Spleen (tissue), 11 donors: ENCODE results near the gene UTS2B. TPM values are rescaled to one million over a fixed set of nuclear protein-coding genes. Genes with fewer than 3 reads are reported as not detected.

Experiments used
- DNase-seq: peaks from one replicate; pipeline ENCODE4 v3.0.0-alpha.2; 2020
- H3K27ac ChIP-seq, 8 donors: fragments of 200-600 bp; sonication (generic) in 7 of 8; 1 replicate in 4 of 8; 2 replicates in 4 of 8; pipeline versions ENCODE4 v1.5.0 to v1.8.0; 2016 to 2021; ENCODE audit warnings: inconsistent platforms in 4 of 8, mild to moderate bottlenecking in 4 of 8, moderate library complexity in 1 of 8
- H3K27me3 ChIP-seq, 7 donors: fragments of 200-600 bp; sonication (generic) in 6 of 7; replicated peaks in 1 of 7; 1 replicate in 4 of 7; 2 replicates in 3 of 7; pipeline versions ENCODE4 v1.5.0 to v1.8.0; 2016 to 2021; ENCODE audit warnings: inconsistent platforms in 3 of 7, mild to moderate bottlenecking in 1 of 7
- H3K36me3 ChIP-seq, 6 donors: fragments of 200-600 bp; sonication (generic) in 5 of 6; 1 replicate in 4 of 6; 2 replicates in 2 of 6; pipeline versions ENCODE4 v1.5.0 to v1.8.0; 2016 to 2021; ENCODE audit warnings: inconsistent platforms in 2 of 6
- H3K4me1 ChIP-seq, 6 donors: fragments of 200-600 bp; sonication (generic) in 5 of 6; 1 replicate in 3 of 6; 2 replicates in 3 of 6; pipeline versions ENCODE4 v1.5.0 to v1.8.0; 2016 to 2021; ENCODE audit warnings: inconsistent platforms in 3 of 6
- H3K4me3 ChIP-seq, 8 donors: fragments of 200-600 bp; sonication (generic) in 7 of 8; 1 replicate in 4 of 8; 2 replicates in 4 of 8; pipeline versions ENCODE4 v1.5.0 to v1.8.0; 2016 to 2021; ENCODE audit warnings: inconsistent platforms in 4 of 8, mild to moderate bottlenecking in 4 of 8, moderate library complexity in 2 of 8
- H3K9me3 ChIP-seq, 8 donors: fragments of 200-600 bp; sonication (generic) in 7 of 8; 1 replicate in 4 of 8; 2 replicates in 4 of 8; pipeline versions ENCODE4 v1.5.0 to v1.8.0; 2016 to 2021; ENCODE audit warnings: inconsistent platforms in 4 of 8
- POLR2A ChIP-seq, 3 donors: fragments of 450-650 bp; IDR thresholded peaks; one replicate each; pipeline ENCODE4 v1.5.1; 2017; ENCODE audit warnings: antibody characterized with exemption in 3 of 3, mild to moderate bottlenecking in 1 of 3
- POLR2AphosphoS5 ChIP-seq, 3 donors: sonication (generic); formaldehyde crosslinking; IDR thresholded peaks; one replicate each; pipeline ENCODE4 v1.5.1; 2017; ENCODE audit warnings: antibody characterized with exemption in 3 of 3
- WGBS, 5 donors: extraction: QIAGEN DNeasy Blood & Tissue Kit in 3 of 5; methylation state at CpG; one replicate each; pipeline versions ENCODE4 v1.1.5 to v1.1.7; 2013 to 2018; 5-methylcytosine and 5-hydroxymethylcytosine counted together
- intact Hi-C: fragments of 100-400 bp; cut with DNase I; formaldehyde crosslinking; loops from one replicate; pipeline ENCODE4 v1.15.0; 2023; ENCODE audit warnings: low total_unique reads
- polyA plus RNA-seq, 3 donors: library from polyadenylated mRNA; stranded (reverse); fragments of 200-250 nt; gene quantifications; one replicate each; pipeline ENCODE4 v1.2.1, GENCODE V29; 2013
- total RNA-seq, 7 donors: library from RNA; depleted of rRNA in 3 of 7; stranded (reverse); fragments of >200 nt in 3 of 7; fragmentation: NEBNext Ultra II Directional in 4 of 7; extraction: Animal tissue kit (Norgen Biotek cat#: 25700) in 4 of 7; gene quantifications; one replicate each; pipeline versions ENCODE4 v1.1.0 to v1.2.1, GENCODE V29; 2016 to 2021
- TF ChIP-seq, protein P1 (sequence below), 11 experiments: fragments of 200-600 bp in 7 of 11; fragments of 450-650 bp in 4 of 11; sonication (generic) in 4 of 11; IDR thresholded peaks in 8 of 11; conservative IDR thresholded peaks in 3 of 11; 1 replicate in 7 of 11; 2 replicates in 4 of 11; pipeline versions ENCODE4 v1.4.0 to v1.8.0; 2016 to 2021; ENCODE audit warnings: antibody characterized with exemption in 11 of 11, inconsistent platforms in 4 of 11, mild to moderate bottlenecking in 1 of 11
- donor health status: healthy with polysubstance abuse.
- donor health status: DM: no; HTN: no; CAD: no; lungs with moderate emphysema.
- donor health status: DM: no; HTN: no; CAD: no.
- donor health status: Bipolar disorder and iron deficiency.
- donor health status: healthy.
- donor health status: DM: no; HTN: no; CAD: no.
- donor health status: DM: yes; HTN: yes; CAD: no.

Gene UTS2B
- total and polyA plus RNA-seq, 10 donors, result 0.20 to 3.2 (median 0.54) TPM; not detected in 1

DNA sequence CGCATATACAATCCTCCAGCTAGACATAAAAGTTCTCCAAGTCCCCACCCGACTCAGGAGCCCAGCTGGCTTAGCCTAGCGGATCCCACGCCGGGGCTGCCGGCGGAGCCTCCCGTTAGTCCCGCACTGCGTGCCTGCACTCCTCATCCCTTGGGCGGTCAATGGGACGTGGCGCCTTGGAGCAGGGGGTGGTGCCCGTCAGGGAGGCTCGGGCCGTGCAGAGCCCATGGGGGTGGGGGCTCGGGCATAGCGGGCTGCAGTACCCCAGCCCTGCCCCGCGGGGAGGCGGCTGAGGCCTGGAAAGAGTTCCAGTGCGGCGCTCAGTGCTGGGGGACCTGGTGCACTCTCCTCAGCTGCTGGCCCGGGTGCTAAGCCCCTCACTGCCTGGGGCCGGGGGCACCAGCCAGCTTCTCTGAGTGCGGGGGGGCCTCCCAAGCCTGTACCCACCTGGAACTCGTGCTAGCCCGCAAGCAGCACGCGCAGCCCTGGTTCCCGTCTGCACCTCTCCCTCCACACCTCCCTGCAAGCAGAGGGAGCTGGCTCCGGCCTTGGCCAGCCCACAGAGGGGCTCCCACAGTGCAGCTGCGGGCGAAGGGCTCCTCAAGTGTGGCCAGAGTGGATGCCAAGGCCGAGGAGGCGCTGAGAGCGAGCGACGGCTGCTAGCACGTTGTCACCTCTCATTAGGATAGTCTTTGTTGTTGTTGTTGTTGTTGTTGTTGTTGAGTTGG, 13.3 kb downstream of the UTS2B start:
- WGBS, 5 donors, result 94 to 96% (median 95%) methylated on average over 19 to 40 of the region's 40 CpGs
- TF ChIP-seq POLR2AphosphoS5 (IDR thresholded peaks at IDR 0.05) (no peak), POLR2A (IDR thresholded peaks at IDR 0.05) (no peak)
- TF ChIP-seq, protein P1, sequence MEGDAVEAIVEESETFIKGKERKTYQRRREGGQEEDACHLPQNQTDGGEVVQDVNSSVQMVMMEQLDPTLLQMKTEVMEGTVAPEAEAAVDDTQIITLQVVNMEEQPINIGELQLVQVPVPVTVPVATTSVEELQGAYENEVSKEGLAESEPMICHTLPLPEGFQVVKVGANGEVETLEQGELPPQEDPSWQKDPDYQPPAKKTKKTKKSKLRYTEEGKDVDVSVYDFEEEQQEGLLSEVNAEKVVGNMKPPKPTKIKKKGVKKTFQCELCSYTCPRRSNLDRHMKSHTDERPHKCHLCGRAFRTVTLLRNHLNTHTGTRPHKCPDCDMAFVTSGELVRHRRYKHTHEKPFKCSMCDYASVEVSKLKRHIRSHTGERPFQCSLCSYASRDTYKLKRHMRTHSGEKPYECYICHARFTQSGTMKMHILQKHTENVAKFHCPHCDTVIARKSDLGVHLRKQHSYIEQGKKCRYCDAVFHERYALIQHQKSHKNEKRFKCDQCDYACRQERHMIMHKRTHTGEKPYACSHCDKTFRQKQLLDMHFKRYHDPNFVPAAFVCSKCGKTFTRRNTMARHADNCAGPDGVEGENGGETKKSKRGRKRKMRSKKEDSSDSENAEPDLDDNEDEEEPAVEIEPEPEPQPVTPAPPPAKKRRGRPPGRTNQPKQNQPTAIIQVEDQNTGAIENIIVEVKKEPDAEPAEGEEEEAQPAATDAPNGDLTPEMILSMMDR (IDR thresholded peaks at IDR 0.05 in 8 of 11, conservative IDR thresholded peaks at IDR 0.05 in 3 of 11), result no peak
- H3K9me3 ChIP-seq, result peaks cover 0 to 7% (median 0%) of the 10 kb centered on the region in 8 donors
- H3K27ac ChIP-seq, result no peak overlapping the region
- intact Hi-C loops, result no loop called here
- no peaks in the 10 kb centered on the region for H3K4me1 ChIP-seq
- H3K36me3 ChIP-seq, result no peaks in the 10 kb centered on the region
- H3K27me3 ChIP-seq, result no peaks in the 10 kb centered on the region
- no peak overlapping the region for H3K4me3 ChIP-seq
- DNase-seq, result no peak

DNA sequence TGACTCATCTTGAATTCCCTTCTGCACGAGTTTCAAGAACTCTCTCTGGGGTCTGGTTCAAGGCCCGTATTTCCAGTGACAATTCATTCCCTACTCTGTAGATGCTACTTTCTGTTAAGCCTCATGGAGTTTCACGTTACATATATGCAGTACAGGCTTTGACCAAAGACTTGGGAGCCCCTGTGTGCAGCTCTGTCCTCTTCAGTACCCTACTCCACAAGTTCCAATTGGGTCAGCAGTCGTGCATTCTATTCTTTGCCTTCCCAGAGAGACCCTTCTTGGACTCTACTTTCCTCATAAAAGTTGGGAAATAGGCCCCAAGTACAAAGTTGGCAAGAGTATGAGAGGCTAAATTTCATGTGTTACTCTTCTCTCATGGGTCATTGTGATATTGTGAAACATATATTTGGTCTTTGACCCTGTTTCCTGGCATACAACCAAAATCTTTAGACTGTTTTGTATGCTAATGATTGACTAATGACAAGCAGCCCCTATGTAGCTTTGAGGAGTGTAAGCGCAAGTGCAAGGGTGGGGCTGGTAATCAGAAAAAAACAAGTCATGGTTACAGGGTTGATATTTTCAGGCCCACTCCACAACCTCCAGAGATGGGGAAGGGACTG, 16.1 kb downstream of the UTS2B start:
- Histone ChIP-seq H3K36me3 (no peaks in the 10 kb centered on the region), H3K27ac (no peak overlapping the region), H3K9me3 (peaks cover 0 to 7% (median 0%) of the 10 kb centered on the region in 8 donors), H3K4me3 (no peak overlapping the region), H3K4me1 (no peaks in the 10 kb centered on the region), H3K27me3 (no peaks in the 10 kb centered on the region)
- DNase-seq, result no peak
- TF ChIP-seq POLR2AphosphoS5 (IDR thresholded peaks at IDR 0.05) (no peak), POLR2A (IDR thresholded peaks at IDR 0.05) (no peak)
- TF ChIP-seq, protein P1 (IDR thresholded peaks at IDR 0.05 in 8 of 11, conservative IDR thresholded peaks at IDR 0.05 in 3 of 11), result no peak
- intact Hi-C loops, result no loop called here
- 82 to 91% (median 86%) methylated on average over 5 of the region's 5 CpGs for WGBS, 5 donors

DNA sequence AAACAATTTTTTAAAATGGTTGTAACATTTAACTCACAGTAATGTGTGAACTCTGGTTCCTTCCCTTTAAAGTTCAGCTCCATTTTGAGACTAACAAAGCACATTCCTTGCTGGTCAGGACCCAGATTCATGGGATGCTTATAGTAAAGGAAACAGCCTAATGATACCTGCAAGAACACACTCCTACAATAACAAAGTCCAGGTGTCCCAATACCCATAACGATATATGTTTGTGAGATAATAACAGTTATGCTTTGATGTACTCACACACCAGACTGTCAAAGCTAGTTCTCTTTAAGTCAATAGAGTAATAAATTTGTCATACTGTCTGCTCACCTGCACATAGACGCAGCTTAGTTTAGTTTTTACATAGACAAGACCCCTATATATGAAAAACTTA, 17.0 kb downstream of the UTS2B start:
- no peak overlapping the region for H3K4me3 ChIP-seq
- no peak for DNase-seq
- no peak overlapping the region for H3K27ac ChIP-seq
- no peaks in the 10 kb centered on the region for H3K36me3 ChIP-seq
- H3K27me3 ChIP-seq, result no peaks in the 10 kb centered on the region
- H3K4me1 ChIP-seq, result no peaks in the 10 kb centered on the region
- WGBS, 5 donors, result 85 to 98% (median 94%) methylated on average over 2 of the region's 2 CpGs
- intact Hi-C loops, result no loop called here
- peaks cover 0 to 7% (median 0%) of the 10 kb centered on the region in 8 donors for H3K9me3 ChIP-seq
- TF ChIP-seq POLR2A (IDR thresholded peaks at IDR 0.05) (no peak), POLR2AphosphoS5 (IDR thresholded peaks at IDR 0.05) (no peak)
- TF ChIP-seq, protein P1 (IDR thresholded peaks at IDR 0.05 in 8 of 11, conservative IDR thresholded peaks at IDR 0.05 in 3 of 11), result no peak

DNA sequence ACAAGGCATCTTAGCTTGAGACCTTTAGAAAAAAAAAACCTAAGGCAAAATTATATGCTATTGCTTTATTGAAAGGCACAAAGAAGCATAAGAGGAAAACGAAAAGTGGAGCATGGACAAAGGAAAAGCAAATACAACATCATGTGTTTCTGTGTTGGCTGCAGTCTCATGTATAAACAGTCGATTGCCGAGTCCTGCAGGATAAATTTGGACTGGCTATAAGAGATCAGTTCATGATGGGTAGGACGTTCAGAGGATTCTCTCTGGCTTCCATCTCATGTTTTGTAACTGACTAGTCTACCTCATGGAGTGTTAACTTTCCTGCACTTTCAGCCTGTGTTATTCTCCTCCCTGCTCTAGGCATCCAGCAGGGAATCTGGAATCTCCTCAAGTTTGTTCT, 23.0 kb downstream of the UTS2B start:
- Histone ChIP-seq H3K9me3 (no peaks in the 10 kb centered on the region), H3K4me1 (no peaks in the 10 kb centered on the region), H3K4me3 (no peak overlapping the region), H3K36me3 (no peaks in the 10 kb centered on the region), H3K27me3 (no peaks in the 10 kb centered on the region), H3K27ac (no peak overlapping the region)
- intact Hi-C loops, result no loop called here
- TF ChIP-seq POLR2A (IDR thresholded peaks at IDR 0.05), result no peak
- no peak for TF ChIP-seq POLR2AphosphoS5 (IDR thresholded peaks at IDR 0.05)
- TF ChIP-seq, protein P1 (IDR thresholded peaks at IDR 0.05 in 8 of 11, conservative IDR thresholded peaks at IDR 0.05 in 3 of 11), result no peak
- no peak for DNase-seq
- 83 to 95% (median 87%) methylated on average over 4 of the region's 4 CpGs for WGBS, 5 donors
